HL-60 (cell line): Measurements from ENCODE around the gene HBM.

Source experiments
- CTCF ChIP-seq: IDR thresholded peaks from one replicate; pipeline ENCODE4 v1.5.1; 2011; ENCODE audit warnings: low read length, control low read depth, inconsistent platforms; ENCODE audit not compliant: insufficient read depth
- POLR2AphosphoS5 ChIP-seq: IDR thresholded peaks from 2 replicates; pipeline ENCODE4 v1.6.1; 2012; ENCODE audit warnings: low read depth
- REST ChIP-seq: IDR thresholded peaks from 2 replicates; pipeline ENCODE4 v1.6.1; 2012; ENCODE audit warnings: low read depth; ENCODE audit not compliant: insufficient replicate concordance

GRCh38 chr16:116015-116414 lies 49.8 kb upstream of the HBM start:
- no peak for TF ChIP-seq REST
- no peak for TF ChIP-seq CTCF
- no peak for TF ChIP-seq POLR2AphosphoS5
